Fibroblast of mammary gland (primary cell): ENCODE data around the gene DEFB113.
"Not testable (repeated sequence)": the region's sequence is repeated elsewhere in the genome, so short reads cannot be mapped to it uniquely, and the experiment has no call there.

ENCODE experiments used
- DNase-seq: peaks from one replicate; pipeline ENCODE4 v3.0.0-alpha.2; 2010; ENCODE audit warnings: low read depth
- H3K4me3 ChIP-seq: 2 replicates; pipeline ENCODE4 v1.5.1; 2011; ENCODE audit warnings: low read depth, mild to moderate bottlenecking, low read length, moderate library complexity; ENCODE audit not compliant: control insufficient read depth
- TF ChIP-seq, protein P1 (sequence below): conservative IDR thresholded peaks from 2 replicates; pipeline ENCODE4 v1.5.1; 2011; ENCODE audit warnings: low read depth, low read length, inconsistent platforms; ENCODE audit not compliant: control insufficient read depth, insufficient read depth

DEFB113 gene

DNA sequence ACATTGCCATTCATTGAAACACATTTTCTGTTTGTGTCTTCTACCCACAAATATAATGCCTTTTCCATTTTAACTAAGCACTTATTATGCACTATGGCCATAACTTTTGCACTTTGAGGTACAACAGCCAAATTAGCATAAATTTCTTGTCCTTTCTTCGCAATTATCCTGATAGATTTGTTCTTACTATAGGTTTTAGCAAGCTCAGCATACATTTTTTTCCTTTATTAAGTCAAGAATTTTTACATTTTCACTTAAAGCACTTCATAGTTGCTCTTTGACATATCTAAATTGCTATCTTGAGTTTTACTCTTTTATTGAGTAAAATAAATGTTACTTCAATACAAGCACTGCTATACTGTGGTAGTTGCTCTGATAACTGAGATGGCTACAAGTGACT, 11.2 kb downstream of the DEFB113 start:
- no peak overlapping the region for H3K4me3 ChIP-seq
- no peak for DNase-seq
- TF ChIP-seq, protein P1, sequence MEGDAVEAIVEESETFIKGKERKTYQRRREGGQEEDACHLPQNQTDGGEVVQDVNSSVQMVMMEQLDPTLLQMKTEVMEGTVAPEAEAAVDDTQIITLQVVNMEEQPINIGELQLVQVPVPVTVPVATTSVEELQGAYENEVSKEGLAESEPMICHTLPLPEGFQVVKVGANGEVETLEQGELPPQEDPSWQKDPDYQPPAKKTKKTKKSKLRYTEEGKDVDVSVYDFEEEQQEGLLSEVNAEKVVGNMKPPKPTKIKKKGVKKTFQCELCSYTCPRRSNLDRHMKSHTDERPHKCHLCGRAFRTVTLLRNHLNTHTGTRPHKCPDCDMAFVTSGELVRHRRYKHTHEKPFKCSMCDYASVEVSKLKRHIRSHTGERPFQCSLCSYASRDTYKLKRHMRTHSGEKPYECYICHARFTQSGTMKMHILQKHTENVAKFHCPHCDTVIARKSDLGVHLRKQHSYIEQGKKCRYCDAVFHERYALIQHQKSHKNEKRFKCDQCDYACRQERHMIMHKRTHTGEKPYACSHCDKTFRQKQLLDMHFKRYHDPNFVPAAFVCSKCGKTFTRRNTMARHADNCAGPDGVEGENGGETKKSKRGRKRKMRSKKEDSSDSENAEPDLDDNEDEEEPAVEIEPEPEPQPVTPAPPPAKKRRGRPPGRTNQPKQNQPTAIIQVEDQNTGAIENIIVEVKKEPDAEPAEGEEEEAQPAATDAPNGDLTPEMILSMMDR: no peak

DNA sequence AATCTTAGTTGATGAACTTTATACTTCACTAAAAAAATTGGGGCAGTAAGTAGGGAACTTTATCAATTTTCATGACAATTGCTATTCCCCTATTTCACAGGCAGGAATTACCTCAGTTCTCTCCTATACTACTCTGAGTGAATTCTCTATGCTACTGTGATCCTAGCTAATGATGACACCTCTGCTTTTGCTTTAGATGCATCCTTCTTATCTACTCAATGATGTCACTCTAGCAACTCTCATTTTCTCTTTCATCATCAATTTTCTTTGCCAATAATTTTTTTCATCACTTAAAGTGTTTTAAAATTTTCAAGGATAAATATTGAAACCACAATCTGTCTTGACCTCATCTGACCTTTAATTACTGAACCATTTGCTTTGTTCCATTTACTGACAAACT, 13.6 kb downstream of the DEFB113 start:
- TF ChIP-seq, protein P1: no peak
- DNase-seq: no peak

DNA sequence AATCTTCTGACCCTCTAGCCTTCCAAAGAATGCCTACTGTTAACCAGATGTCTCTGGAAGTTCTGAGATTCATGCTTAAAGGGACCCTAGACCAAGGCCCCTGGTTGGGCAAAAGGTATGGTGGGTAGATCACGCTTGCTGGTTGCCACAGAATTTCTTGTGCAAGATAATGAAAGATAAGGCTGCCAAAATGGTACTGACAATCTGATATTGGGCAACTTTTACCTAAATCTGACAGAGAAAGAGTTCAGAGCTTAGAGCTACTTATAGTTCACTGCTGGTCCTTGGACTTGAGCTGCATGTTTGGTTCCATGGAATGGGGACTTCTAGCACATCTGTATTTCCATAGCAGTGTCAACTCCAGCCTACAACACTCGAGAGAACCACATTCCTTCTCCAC, 17.5 kb downstream of the DEFB113 start:
- TF ChIP-seq, protein P1: no peak
- no peak for DNase-seq
- no peak overlapping the region for H3K4me3 ChIP-seq

More for the DNA sequence above, 13.6 kb downstream of the DEFB113 start:
- no peak overlapping the region for H3K4me3 ChIP-seq

DNA sequence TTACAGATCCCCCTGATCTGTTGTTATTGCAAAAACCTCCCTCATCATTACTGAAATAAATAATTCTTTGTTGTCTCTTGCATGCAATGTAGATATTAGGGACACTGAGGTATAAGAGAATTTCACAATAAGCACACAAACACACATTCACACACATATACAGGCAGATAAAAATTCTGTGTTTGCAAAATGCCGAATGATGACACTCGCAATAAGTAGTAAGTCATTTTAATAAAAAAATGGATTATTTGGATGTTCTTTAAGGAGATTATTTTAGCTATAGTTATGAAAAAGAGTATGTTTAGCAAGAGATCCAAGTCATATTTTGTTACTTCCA, 19.0 kb downstream of the DEFB113 start:
- H3K4me3 ChIP-seq: no peak overlapping the region
- DNase-seq: no peak
- TF ChIP-seq, protein P1: no peak

DNA sequence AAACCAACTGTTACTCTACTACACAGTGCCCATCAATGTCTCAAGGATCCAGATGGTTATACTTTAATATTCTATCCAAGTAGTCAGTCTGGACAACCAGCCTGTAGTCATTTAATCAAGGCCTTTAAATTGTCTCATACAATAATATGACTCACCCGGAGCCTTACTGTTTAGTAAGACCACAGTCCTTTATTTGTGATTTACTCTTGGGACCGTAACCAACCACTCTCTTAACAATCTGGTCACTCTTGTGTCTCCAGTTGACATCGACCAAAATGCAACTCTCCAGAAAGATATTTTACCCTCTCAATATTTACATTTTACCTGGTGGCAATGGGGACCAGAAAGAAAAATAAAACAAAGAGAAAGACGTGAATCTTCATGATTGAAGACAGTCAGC, 20.4 kb downstream of the DEFB113 start:
- H3K4me3 ChIP-seq: no peak overlapping the region
- TF ChIP-seq, protein P1: no peak
- no peak for DNase-seq

DNA sequence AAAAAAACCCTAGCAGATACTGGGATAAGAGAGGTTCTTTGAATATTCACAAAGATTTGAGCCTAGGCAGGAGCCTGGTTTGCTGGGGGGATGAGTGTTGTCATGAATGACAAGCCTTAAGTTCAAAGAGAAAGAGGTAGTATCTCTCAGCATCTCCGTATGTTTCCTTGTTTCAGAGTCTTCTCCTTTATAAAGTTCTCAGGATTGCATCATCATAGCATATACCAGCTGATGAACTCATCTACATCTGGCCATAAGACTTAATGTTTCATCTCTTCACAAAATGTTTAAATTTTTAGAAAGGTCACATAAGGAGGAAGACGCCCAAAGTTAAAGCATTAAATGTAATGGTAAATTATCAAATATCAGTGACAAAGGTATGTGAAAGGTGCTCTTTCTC, 22.6 kb downstream of the DEFB113 start:
- no peak for DNase-seq
- TF ChIP-seq, protein P1: no peak
- H3K4me3 ChIP-seq: no peak overlapping the region

DNA sequence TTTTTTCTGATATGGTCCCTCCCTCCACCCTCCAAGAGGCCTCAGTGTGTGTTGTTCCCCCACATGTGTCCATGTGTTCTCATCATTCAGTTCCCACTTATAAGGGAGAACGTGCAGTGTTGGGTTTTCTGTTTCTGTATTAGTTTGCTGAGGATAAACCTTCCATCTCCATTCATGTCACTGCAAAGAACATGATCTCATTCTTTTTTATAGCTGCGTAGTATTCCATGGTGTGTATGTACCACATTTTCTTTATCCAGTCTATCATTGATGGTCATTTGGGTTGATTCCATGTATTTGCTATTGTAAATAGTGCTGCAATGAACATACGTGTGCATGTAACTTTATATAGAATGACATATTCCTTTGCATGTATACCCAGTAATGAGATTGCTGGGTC, 25.4 kb downstream of the DEFB113 start:
- H3K4me3 ChIP-seq, DNase-seq: not testable (repeated sequence)
